ENCODE data around the gene CCNQ. TPM values are rescaled to one million over a fixed set of nuclear protein-coding genes. Genes with fewer than 3 reads are reported as not detected.

Gene CCNQ
- 25.9 and 48.5 TPM in 2 replicates for total RNA-seq

DNA sequence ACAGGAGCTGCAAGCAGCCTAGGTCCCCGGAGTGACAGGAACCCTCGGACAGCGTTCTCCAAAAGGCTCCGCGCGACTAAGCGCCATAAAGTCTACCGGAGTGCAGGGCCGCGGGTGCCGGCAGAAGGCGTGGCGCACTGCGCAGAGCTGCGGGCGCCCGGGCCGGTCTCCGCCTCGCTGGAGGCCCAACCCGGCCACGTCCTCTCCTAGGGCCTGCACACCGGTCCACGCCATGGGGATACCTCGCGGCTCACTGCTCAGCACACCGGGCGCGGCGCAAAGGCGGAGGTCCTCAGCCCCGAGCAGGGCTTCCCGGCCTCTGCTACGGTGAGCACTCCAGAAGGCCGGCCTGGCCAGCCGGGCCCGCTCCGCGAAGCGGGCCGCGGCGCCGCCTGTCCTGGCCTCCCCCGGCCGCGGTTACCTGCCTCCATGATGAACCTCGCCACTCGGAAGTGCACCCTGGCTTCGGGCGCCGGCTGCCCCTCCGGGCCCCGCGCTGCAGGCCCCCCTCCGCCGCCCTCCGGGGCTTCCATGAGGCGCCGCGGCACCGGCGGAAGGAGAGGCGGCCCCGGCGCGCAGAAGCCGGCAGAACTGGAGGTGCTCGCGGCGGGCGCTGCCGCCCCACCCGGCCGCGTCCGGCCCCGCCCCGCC is at the start of gene CCNQ:
Gene CCNQ (minus strand): TSS at position 599 of the 651 bp plus-strand sequence. CDS start 66 bp downstream, at position 533.

DNA sequence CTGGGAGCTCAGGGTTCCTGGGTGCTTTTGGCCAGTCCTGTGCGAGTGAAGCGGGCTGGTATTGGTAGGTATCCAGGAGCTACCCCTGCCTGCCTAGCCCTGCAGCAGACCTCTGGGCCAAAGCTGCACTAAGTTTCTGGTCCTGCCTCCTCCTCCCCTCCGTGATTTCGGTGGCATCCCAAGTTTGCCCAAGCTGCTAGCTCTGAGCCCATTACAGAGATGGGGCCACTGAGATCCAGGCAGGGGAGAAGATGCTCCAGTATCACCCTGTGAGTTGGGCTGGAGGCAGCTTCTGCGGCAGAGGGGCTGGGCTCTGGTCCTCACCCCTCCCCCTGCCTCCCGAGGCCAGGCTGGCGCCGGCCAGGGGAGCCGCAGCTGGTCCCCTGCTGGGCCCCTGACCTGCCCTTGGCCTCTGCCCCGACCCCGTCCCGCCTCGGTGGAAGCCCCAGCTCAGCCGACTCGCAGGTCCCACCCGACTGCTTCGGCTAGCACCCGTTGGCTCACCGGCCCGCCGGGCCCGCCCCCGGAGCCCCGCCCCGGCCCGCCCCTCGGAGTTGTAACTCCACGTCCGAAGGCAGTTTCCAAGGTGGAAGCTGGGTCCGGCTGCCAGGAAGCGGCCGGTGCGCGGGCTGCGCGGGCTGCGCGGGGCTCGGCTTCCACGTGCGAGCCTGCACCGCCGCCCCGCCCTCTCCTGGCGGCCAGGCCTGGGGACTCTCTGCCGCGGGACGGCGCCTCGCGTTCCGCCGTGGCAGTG is 47.9 kb upstream of the CCNQ start, which contains the start of gene DUSP9:
Gene DUSP9 (plus strand): TSS at position 584 of the 754 bp plus-strand sequence. CDS start 751 bp downstream, outside the sequence.

Other genes starting within 250 kb of the CCNQ start
- not detected in 2 replicates for gene PNMA6E, start 197.8 kb downstream of the CCNQ start, total RNA-seq
- gene ZFP92, start 187.7 kb downstream of the CCNQ start, total RNA-seq: 0.19 and 0.28 TPM in 2 replicates
- gene TREX2, start 153.1 kb downstream of the CCNQ start, total RNA-seq: 2.8 and 4.4 TPM in 2 replicates
- 12.7 and 31.1 TPM in 2 replicates for gene HAUS7, start 128.6 kb downstream of the CCNQ start, total RNA-seq
- gene BGN, start 104.2 kb downstream of the CCNQ start, total RNA-seq: 43.9 and 56.4 TPM in 2 replicates
- gene ATP2B3, start 81.5 kb downstream of the CCNQ start, total RNA-seq: not detected in 2 replicates
- gene DUSP9, start 48.1 kb upstream of the CCNQ start, total RNA-seq: under 0.01 TPM in 1 of 2 replicates, not detected in the other
- under 0.01 and 0.85 TPM in 2 replicates for gene PNCK, start 74.7 kb upstream of the CCNQ start, total RNA-seq
- gene SLC6A8, start 88.8 kb upstream of the CCNQ start, total RNA-seq: 2.3 and 13.0 TPM in 2 replicates
- gene BCAP31, start 125.2 kb upstream of the CCNQ start, total RNA-seq: 240 and 278 TPM in 2 replicates
- 11.0 and 11.1 TPM in 2 replicates for gene ABCD1, start 125.7 kb upstream of the CCNQ start, total RNA-seq
- 4.2 and 6.5 TPM in 2 replicates for gene PLXNB3, start 165.1 kb upstream of the CCNQ start, total RNA-seq
- 0.58 and 0.85 TPM in 2 replicates for gene SRPK3, start 181.9 kb upstream of the CCNQ start, total RNA-seq
- 26.5 and 52.0 TPM in 2 replicates for gene IDH3G, start 195.2 kb upstream of the CCNQ start, total RNA-seq
- 92.6 and 162 TPM in 2 replicates for gene SSR4, start 195.5 kb upstream of the CCNQ start, total RNA-seq
- 0.19 and 0.56 TPM in 2 replicates for gene PDZD4, start 231.4 kb upstream of the CCNQ start, total RNA-seq

Data from regular cardiac myocyte (primary cell).